Mesothelial cell of epicardium (in vitro differentiated cells): ENCODE results near the gene AGAP2. TPM values are rescaled to one million over a fixed set of nuclear protein-coding genes. Genes with fewer than 3 reads are reported as not detected.
"Not testable (repeated sequence)": the region's sequence is repeated elsewhere in the genome, so short reads cannot be mapped to it uniquely, and the experiment has no call there.

Experiments used
- DNase-seq, 2 experiments: peaks; one replicate each; pipeline ENCODE4 v3.0.0; 2021; ENCODE audit warnings: low spot score in 2 of 2; ENCODE audit not compliant: unreplicated experiment in 2 of 2
- H3K27ac Mint-ChIP-seq: 2 replicates; pipeline ENCODE4 v1.8.0; 2021; ENCODE audit warnings: mixed read lengths
- H3K27me3 Mint-ChIP-seq: 2 replicates; pipeline ENCODE4 v1.8.0; 2021; ENCODE audit warnings: low read depth, mixed read lengths
- H3K36me3 Mint-ChIP-seq: 2 replicates; pipeline ENCODE4 v1.8.0; 2021; ENCODE audit warnings: mixed read lengths
- H3K4me1 Mint-ChIP-seq: 2 replicates; pipeline ENCODE4 v1.8.0; 2021; ENCODE audit warnings: mixed read lengths
- H3K4me3 Mint-ChIP-seq: 2 replicates; pipeline ENCODE4 v1.8.0; 2021; ENCODE audit warnings: mild to moderate bottlenecking, moderate library complexity, mixed read lengths
- H3K9me3 Mint-ChIP-seq: 2 replicates; pipeline ENCODE4 v1.8.0; 2021; ENCODE audit warnings: mixed read lengths
- CTCF ChIP-seq: fragments of 200-600 bp; sonication (generic); IDR thresholded peaks from one replicate; pipeline ENCODE4 v1.5.0; 2021; ENCODE audit warnings: antibody characterized with exemption; ENCODE audit not compliant: unreplicated experiment
- total RNA-seq: library from RNA; stranded (reverse); gene quantifications from 3 replicates; pipeline ENCODE4 v1.2.1, GENCODE V29; 2021

The AGAP2 gene
- total RNA-seq, 1 donor from 2014 or later, result 2.8 TPM

DNA sequence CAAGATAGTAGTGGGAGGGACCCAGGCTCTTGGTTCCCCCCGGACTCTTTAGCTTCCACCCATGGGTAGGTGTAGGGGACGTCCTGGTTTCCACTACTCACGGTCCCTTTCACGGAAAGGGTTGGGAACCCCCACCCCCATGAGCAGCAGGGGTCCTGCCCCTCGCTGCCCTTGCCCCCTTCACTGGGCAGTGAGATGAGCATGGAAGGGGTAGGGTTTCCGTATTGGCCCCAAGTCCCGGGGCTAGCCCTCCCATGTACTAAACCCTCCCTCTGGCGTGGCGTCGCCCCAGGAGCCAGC lies 12.7 kb downstream of the AGAP2 start:
- H3K27me3 Mint-ChIP-seq, result peaks cover 79% of the 10 kb centered on the region
- no peak overlapping the region for H3K27ac Mint-ChIP-seq
- no peak for TF ChIP-seq CTCF
- H3K9me3 Mint-ChIP-seq, result no peaks in the 10 kb centered on the region
- H3K4me1 Mint-ChIP-seq, result peaks cover 4% of the 10 kb centered on the region
- peaks cover 10% of the 10 kb centered on the region for H3K36me3 Mint-ChIP-seq
- peak overlapping the region; percentile 75 for H3K4me3 Mint-ChIP-seq
- DNase-seq, result peak in 1 of 2 experiments; percentile 26

- no peak overlapping the region for H3K4me3 Mint-ChIP-seq
- peaks cover 11% of the 10 kb centered on the region for H3K36me3 Mint-ChIP-seq
- no peak for DNase-seq
- TF ChIP-seq CTCF, result no peak
- H3K9me3 Mint-ChIP-seq, result no peaks in the 10 kb centered on the region
- H3K4me1 Mint-ChIP-seq, result peaks cover 4% of the 10 kb centered on the region
- no peak overlapping the region for H3K27ac Mint-ChIP-seq
- peaks cover 73% of the 10 kb centered on the region for H3K27me3 Mint-ChIP-seq
Observed at GRCh38 chr12:57724936-57725740, 13.4 kb downstream of the AGAP2 start.

DNA sequence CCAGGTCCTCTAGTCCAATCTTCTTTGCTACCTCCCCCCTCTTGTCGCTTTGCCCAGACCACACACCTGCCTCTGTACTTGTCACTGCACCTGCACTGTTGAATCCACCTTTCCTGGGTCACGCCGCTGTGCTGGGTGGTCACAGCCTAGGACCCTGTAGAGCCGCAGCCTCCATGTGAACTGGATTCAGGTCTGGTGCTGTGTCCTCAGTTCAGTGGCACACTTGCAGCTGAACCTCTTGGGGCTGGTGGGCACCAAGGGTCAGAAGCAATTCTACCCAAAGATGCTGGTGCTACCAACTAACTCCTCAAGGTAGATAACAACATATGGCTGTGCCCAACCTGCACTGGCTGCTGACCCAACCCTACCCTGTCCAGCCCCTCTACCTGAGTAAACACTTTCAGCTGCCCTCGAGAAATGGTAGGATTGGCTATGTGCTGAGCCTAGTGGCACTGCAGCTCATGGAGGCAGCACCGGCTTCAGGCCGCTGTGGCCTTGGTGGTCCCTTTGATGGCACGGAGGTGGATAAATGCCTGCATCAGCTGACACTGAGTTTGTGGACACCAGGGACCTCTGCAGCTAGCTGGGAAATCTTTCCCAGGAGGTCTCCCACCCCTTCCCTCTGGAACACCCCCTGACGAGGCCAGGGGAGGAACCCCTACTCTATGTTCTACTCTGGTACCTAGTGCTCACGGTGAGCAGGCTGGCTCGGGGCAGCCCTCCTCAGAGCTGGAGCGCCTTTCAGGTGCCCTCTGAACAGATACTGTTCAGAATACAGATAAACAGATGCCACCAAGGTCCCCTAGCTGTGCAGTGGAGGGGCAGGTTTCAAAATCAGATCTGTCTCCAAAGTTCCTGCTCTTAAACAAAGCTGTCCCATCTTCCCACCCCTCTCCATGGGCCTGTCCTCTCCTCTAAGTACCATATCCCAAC lies 14.3 kb downstream of the AGAP2 start:
- H3K27ac Mint-ChIP-seq, result no peak overlapping the region
- H3K4me3 Mint-ChIP-seq, result no peak overlapping the region
- no peaks in the 10 kb centered on the region for H3K9me3 Mint-ChIP-seq
- TF ChIP-seq CTCF, result no peak
- no peak for DNase-seq
- H3K36me3 Mint-ChIP-seq, result peaks cover 14% of the 10 kb centered on the region
- H3K27me3 Mint-ChIP-seq, result peaks cover 64% of the 10 kb centered on the region
- peaks cover 4% of the 10 kb centered on the region for H3K4me1 Mint-ChIP-seq

DNA sequence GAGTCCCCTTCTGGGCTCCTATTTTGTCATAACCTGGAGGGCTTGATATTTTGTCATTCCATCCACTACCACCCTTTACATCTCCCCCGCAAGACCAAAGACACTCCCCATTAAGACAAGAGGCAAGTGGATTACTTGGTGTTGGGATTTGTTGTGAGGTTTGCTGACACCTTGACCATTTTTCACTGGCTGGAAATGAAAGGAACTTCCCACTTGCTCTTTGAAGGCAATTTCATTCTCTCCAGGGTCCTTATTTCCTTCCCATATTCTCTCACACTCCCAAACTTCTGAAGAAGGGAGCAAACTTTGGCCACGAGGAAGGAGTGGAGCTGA lies 14.9 kb downstream of the AGAP2 start:
- Mint-ChIP-seq H3K4me1 (peaks cover 4% of the 10 kb centered on the region), H3K9me3 (no peaks in the 10 kb centered on the region), H3K27ac (no peak overlapping the region), H3K4me3 (no peak overlapping the region), H3K36me3 (peaks cover 20% of the 10 kb centered on the region), H3K27me3 (peaks cover 57% of the 10 kb centered on the region)
- TF ChIP-seq CTCF, result no peak
- DNase-seq, result no peak

DNA sequence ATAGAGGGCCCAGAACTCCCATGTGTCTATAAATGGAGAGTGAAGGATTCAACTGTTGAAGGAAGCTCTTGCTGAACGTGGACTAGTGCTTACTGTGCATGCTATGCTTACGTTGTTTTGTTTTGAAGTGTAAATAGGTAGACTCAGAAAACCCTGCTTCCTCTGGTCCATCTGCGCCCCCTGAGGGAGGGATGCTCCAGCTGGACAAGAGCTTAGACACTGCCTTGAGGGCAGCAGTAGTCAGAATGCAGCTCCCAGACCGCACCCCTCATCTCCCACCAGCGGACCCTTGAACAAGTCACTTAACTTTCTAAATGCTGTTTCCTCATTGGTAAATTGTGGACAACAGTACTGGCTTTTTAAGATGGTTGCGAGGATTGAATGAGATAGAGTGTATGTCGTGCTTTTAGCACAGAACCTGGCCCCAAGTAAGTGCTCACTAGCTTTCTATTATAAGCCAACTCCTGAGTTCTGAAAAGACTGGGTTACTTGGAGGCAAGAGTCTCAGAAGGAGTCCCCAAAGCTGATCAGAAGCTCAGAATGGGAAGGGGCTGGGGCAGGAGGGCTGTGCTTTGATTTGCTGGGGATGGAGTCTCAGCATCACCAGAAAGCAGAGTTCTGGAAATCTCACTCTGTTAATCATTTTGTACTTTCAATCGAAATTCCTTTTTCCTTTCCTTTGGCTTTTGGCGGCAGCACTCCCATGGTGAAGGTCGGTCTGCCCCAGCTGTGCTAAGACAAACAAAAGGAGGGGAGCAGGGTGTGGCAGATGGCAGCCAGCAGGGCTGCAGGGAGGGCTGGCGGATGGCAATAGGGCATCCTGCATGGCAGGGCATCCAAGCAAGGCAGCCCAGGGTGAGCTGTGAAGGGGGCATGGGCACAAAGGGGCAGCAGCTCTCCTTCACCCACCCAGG lies 15.6 kb downstream of the AGAP2 start:
- no peak for DNase-seq
- no peak overlapping the region for H3K4me3 Mint-ChIP-seq

DNA sequence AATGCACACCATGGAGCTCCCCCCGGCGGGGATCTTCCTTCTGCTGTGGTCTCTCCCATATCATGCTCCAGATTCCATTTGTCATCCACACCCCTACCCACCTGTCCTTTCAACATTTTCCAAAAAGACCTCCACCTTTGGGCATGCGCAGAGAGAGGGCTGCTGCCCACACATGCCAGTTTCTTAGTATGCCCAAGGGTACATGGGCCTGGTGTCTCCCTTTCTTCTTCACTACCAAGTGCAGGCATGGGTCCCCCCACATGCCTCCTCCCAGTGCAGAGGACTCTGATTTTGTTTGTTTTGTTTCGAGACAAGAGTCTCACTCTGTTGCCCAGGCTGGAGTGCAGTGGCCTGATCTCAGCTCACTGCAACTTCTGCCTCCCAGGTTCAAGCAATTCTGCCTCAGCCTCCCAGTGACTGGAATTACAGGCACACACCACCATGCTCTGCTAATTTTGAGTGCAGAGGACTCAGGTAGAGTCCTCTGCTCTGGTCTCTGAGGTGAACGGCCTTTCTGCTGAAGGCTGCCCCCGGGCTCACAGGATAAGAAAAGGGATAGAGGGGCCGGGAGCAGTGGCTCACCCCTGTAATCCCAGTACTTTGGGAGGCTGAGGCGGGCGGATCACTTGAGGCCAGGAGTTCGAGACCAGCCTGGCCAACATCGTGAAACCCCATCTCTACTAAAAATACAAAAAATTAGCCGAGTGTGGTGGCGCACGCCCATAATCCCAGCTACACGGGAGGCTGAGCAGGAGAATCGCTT lies 16.5 kb downstream of the AGAP2 start:
- H3K9me3 Mint-ChIP-seq, H3K27ac Mint-ChIP-seq, H3K4me3 Mint-ChIP-seq, H3K4me1 Mint-ChIP-seq: not testable (repeated sequence)
- Mint-ChIP-seq H3K36me3 (peaks cover 26% of the 10 kb centered on the region), H3K27me3 (peaks cover 42% of the 10 kb centered on the region)
- DNase-seq, result peak in 1 of 2 experiments; percentile 5

More for the DNA sequence above, 15.6 kb downstream of the AGAP2 start:
- H3K4me1 Mint-ChIP-seq, result peaks cover 4% of the 10 kb centered on the region
- H3K36me3 Mint-ChIP-seq, result peaks cover 25% of the 10 kb centered on the region
- H3K27ac Mint-ChIP-seq, result no peak overlapping the region
- TF ChIP-seq CTCF, result no peak
- H3K27me3 Mint-ChIP-seq, result peaks cover 51% of the 10 kb centered on the region
- H3K9me3 Mint-ChIP-seq, result no peaks in the 10 kb centered on the region
